SU-DHL-6 (cell line): ENCODE results near the gene CBR4.
"Not testable (repeated sequence)": the region's sequence is repeated elsewhere in the genome, so short reads cannot be mapped to it uniquely, and the experiment has no call there.

ENCODE experiments used
- EZH2phosphoT487 ChIP-seq: fragments of 200-600 bp; sonication (generic), shearing (Covaris generic); conservative IDR thresholded peaks from 2 replicates; pipeline ENCODE4 v1.6.1; 2018; ENCODE audit warnings: mild to moderate bottlenecking, antibody characterized with exemption, low read length, moderate library complexity, mixed read lengths
- TF ChIP-seq, protein P1 (sequence below): fragments of 200-600 bp; sonication (generic); IDR thresholded peaks from one replicate; pipeline ENCODE4 v1.5.1; 2017; ENCODE audit warnings: antibody characterized with exemption, mild to moderate bottlenecking, low read length, moderate library complexity; ENCODE audit not compliant: insufficient read depth, poor library complexity, severe bottlenecking

GRCh38 chr4:168952821-168953246 lies 57.2 kb downstream of the CBR4 start:
- TF ChIP-seq, protein P1, sequence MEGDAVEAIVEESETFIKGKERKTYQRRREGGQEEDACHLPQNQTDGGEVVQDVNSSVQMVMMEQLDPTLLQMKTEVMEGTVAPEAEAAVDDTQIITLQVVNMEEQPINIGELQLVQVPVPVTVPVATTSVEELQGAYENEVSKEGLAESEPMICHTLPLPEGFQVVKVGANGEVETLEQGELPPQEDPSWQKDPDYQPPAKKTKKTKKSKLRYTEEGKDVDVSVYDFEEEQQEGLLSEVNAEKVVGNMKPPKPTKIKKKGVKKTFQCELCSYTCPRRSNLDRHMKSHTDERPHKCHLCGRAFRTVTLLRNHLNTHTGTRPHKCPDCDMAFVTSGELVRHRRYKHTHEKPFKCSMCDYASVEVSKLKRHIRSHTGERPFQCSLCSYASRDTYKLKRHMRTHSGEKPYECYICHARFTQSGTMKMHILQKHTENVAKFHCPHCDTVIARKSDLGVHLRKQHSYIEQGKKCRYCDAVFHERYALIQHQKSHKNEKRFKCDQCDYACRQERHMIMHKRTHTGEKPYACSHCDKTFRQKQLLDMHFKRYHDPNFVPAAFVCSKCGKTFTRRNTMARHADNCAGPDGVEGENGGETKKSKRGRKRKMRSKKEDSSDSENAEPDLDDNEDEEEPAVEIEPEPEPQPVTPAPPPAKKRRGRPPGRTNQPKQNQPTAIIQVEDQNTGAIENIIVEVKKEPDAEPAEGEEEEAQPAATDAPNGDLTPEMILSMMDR = not testable (repeated sequence)
- TF ChIP-seq EZH2phosphoT487 = not testable (repeated sequence)
